GM12875 (cell line): Measurements from ENCODE around the gene SMTN.

Experiments
- H3K4me3 ChIP-seq: one replicate; pipeline ENCODE4 v1.5.1; 2011; ENCODE audit warnings: low read depth, low read length, control low read depth
- CTCF ChIP-seq: IDR thresholded peaks from 2 replicates; pipeline ENCODE4 v1.5.1; 2011; ENCODE audit warnings: low read depth, mild to moderate bottlenecking, control low read depth, inconsistent platforms, low read length, moderate library complexity, borderline replicate concordance; ENCODE audit not compliant: insufficient read depth

SMTN gene

GRCh38 chr22:31045900-31046538, 35.1 kb upstream of the SMTN start:
- no peak for TF ChIP-seq CTCF
- H3K4me3 ChIP-seq: no peak overlapping the region

- no peak overlapping the region for H3K4me3 ChIP-seq
- no peak for TF ChIP-seq CTCF
Observed at GRCh38 chr22:31046539-31047226, 34.4 kb upstream of the SMTN start.

GRCh38 chr22:31048570-31048969, 32.5 kb upstream of the SMTN start:
- no peak overlapping the region for H3K4me3 ChIP-seq
- TF ChIP-seq CTCF: no peak

- no peak overlapping the region for H3K4me3 ChIP-seq
- no peak for TF ChIP-seq CTCF
Observed at GRCh38 chr22:31049815-31050420, 31.2 kb upstream of the SMTN start.

GRCh38 chr22:31055117-31055634, 25.9 kb upstream of the SMTN start:
- TF ChIP-seq CTCF: no peak
- no peak overlapping the region for H3K4me3 ChIP-seq

DNA sequence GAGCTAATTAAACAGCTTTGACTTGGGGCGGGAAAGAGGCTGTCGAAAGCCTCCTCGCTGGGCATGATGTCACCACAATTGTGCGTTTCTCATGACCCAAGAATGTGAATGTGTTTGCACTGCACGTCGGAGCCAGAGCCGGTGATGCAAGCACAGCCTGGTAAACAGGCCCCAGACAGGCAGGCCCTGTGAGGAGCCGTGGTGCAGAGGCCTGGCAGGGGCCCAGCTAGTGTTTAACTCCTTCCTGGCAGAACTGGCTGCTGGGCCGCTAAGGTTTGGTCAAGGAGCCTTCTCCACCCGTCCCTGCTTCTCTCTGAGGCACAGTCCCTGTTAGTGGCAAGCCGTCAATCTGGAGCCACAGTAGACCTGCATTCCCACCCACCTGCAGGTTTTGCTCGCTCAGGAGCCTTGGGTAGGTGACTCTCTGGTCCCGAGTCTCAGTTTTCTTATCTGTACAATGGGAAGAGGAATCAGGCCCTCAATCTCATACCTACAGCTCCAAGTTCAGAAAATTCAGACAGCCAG, 25.4 kb upstream of the SMTN start:
- no peak overlapping the region for H3K4me3 ChIP-seq
- no peak for TF ChIP-seq CTCF
